C4-2B (cell line): ENCODE results near the gene HAUS3.

Source experiments
- H3K27ac ChIP-seq: fragments of 450-650 bp; 2 replicates; pipeline ENCODE4 v1.5.1; 2017
- CTCF ChIP-seq: fragments of 450-650 bp; conservative IDR thresholded peaks from 2 replicates; pipeline ENCODE4 v1.5.1; 2017; ENCODE audit warnings: mild to moderate bottlenecking
- ZFX ChIP-seq: fragments of 450-650 bp; IDR thresholded peaks from 2 replicates; pipeline ENCODE4 v1.6.1; 2017

Gene HAUS3

DNA sequence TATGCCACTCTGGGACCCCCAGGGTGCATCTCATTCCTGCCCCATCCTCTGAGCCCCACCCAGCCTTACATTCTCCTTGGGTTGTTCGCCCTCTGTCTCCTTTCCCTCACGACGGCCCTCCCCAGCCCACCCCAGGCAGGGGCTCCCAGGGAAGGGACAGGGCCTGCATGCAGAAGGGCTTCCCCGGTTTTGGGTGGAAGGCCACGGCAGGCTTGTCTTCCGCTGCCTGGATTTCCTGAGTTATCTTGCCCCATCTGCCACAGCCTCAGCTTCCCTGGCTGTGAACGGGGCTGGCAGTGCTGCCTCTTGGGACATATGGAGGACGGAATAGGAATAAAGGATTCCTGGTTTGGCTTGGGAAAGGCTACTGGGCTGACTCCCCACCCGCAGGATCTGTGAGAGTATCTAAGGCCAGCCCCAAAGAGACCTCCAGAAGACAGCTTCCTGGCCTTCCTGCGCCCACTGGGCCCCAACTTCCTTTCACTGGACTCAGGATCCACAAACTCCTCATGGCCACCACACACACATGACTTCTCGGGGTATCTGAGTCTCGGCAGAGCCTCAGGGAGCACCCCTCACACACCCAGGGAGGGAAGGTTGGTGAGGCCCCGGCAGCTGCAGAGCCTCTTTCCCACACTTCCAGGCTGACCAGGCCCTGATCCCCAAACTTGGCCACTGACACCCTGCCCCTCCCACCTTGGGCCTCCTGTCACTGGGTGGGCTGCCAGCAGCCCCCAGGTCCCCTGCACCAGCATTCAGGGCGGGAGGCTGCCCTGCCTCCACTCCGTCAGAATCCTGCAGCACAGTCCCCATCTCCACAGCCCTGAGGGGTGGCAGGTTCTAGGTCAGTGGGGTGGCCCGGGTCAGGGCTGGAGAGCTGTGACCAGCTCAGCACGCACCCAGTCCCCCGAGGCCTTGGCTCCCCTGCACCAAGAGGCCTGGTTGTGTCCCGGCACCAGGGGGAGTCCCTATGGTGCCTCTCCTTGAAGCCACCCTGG lies 23.5 kb upstream of the HAUS3 start:
- TF ChIP-seq CTCF: no peak
- TF ChIP-seq ZFX: no peak
- H3K27ac ChIP-seq: peak overlapping the region; percentile 29

GRCh38 chr4:2264481-2265041 lies 22.6 kb upstream of the HAUS3 start:
- H3K27ac ChIP-seq: no peak overlapping the region
- TF ChIP-seq CTCF (no peak), ZFX (no peak)

DNA sequence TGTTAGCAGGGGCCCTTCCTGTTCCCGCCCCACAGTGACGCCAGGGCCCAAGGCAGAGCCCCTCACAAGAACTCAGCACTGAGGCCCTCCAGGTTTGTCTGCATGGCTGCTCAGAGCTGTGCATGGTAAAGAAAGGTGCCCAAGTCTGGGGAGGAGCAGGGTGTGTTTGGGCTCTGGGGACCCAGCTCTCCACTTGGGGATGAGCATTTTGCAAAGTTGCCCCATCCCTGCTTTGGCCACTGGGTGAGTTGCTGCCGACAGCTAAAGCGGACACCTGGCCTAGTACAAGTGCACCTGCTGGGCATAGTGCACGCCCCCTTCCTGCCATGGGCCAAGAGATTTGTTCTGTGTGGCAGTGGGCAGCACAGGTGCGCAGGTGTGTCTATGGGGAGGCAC lies 22.0 kb upstream of the HAUS3 start:
- H3K27ac ChIP-seq: no peak overlapping the region
- no peak for TF ChIP-seq CTCF
- no peak for TF ChIP-seq ZFX

GRCh38 chr4:2262944-2263250 lies 21.0 kb upstream of the HAUS3 start:
- TF ChIP-seq CTCF: no peak
- no peak for TF ChIP-seq ZFX
- peak overlapping the region; percentile 90 for H3K27ac ChIP-seq

DNA sequence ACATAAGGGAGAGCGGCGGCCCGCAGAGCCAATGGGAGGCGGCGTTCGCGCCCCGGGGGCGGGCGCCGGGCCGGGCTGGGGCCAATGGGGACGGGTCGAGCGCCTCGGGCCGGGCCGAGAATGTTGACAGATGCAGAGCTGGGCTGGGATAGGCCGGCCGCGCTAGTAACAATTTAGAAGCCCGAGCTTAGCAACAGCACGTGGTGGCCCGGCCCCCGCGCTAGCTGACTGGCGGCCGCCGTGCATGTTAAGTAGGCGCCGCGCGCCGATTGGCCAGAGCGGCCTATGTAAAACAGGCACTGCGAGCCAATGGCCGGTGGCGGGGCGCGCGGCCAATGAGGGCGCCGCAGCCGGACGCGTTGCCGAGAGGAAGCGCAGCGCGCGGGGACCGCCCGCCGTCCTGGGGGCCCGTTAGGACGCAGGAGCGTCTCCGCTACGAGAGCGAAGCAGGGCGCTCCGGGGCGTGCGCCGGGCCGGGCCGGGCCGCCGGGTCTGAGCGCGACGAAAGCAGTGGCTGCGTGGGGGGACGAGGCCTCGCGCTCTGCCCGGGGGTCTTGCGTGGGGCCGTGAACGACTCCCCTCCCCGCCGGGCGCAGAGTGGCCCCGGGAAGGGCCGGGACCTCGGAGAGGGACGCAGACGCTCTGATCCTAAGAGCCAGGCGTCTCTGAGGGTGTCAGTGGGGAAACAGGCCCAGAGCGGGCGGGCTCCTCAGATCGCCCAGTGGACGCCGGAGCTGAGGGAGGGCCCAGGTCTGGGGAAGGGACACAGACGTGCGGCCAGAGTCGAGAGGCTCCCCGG lies 20.4 kb upstream of the HAUS3 start:
- peak overlapping the region; percentile 90 for H3K27ac ChIP-seq

GRCh38 chr4:2261853-2262144 lies 19.9 kb upstream of the HAUS3 start, which contains the start of gene MXD4:
TSS of gene MXD4 (minus strand) at chr4:2262109. CDS start at chr4:2261980, 129 bp downstream.
- peak within 1 kb of the TSS; percentile 90 for H3K27ac ChIP-seq
- no peak for TF ChIP-seq CTCF
- TF ChIP-seq ZFX: peak; percentile 26; the same call in 1 of the 2 replicates

More for the DNA sequence above, 20.4 kb upstream of the HAUS3 start:
- TF ChIP-seq ZFX: 0 out of 2 replicates have a peak, but pooled peaks have one; percentile 53
- no peak for TF ChIP-seq CTCF
